Measurements from ENCODE around the gene LYRM1.

The LYRM1 gene

GRCh38 chr16:20901068-20901435 lies 481 bp downstream of the LYRM1 start:
- Histone ChIP-seq H3K4me3 (ENCODE audit: insufficient read depth, low read length, poor library complexity, severe bottlenecking) (peak overlapping the region; percentile 65), H2AFZ (ENCODE audit: low read depth, low read length, severe bottlenecking) (peak overlapping the region; percentile 71), H3K27ac (ENCODE audit: low read depth, low read length) (peak overlapping the region; percentile 71), H3K79me2 (ENCODE audit: insufficient read depth, low read length) (peaks cover 25% of the 10 kb centered on the region), H3K4me2 (ENCODE audit: low read depth, low read length, poor library complexity, severe bottlenecking) (peak overlapping the region; percentile 62), H3K9ac (ENCODE audit: low read length) (peak overlapping the region; percentile 74), H3K36me3 (ENCODE audit: low read length) (no peaks in the 10 kb centered on the region), H3K27me3 (ENCODE audit: low read length) (no peaks in the 10 kb centered on the region), H3K9me3 (ENCODE audit: insufficient read depth, low read length) (no peaks in the 10 kb centered on the region), H3K9me2 (replicated peaks; ENCODE audit: insufficient read depth, low read length) (no peaks in the 10 kb centered on the region), H4K20me1 (ENCODE audit: low read depth, low read length) (no peaks in the 10 kb centered on the region), H3F3A (ENCODE audit: insufficient read depth) (peaks cover 17% of the 10 kb centered on the region)
- TF ChIP-seq, protein P1, sequence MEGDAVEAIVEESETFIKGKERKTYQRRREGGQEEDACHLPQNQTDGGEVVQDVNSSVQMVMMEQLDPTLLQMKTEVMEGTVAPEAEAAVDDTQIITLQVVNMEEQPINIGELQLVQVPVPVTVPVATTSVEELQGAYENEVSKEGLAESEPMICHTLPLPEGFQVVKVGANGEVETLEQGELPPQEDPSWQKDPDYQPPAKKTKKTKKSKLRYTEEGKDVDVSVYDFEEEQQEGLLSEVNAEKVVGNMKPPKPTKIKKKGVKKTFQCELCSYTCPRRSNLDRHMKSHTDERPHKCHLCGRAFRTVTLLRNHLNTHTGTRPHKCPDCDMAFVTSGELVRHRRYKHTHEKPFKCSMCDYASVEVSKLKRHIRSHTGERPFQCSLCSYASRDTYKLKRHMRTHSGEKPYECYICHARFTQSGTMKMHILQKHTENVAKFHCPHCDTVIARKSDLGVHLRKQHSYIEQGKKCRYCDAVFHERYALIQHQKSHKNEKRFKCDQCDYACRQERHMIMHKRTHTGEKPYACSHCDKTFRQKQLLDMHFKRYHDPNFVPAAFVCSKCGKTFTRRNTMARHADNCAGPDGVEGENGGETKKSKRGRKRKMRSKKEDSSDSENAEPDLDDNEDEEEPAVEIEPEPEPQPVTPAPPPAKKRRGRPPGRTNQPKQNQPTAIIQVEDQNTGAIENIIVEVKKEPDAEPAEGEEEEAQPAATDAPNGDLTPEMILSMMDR (IDR thresholded peaks at IDR 0.05; ENCODE audit: insufficient read depth, low read length, poor library complexity, severe bottlenecking) = no peak
- no peak for TF ChIP-seq EZH2phosphoT487 (conservative IDR thresholded peaks at IDR 0.05; ENCODE audit: low read length)

- H4K20me1 ChIP-seq (ENCODE audit: low read depth, low read length) = no peaks in the 10 kb centered on the region
- no peaks in the 10 kb centered on the region for H3K27me3 ChIP-seq (ENCODE audit: low read length)
- TF ChIP-seq EZH2phosphoT487 (conservative IDR thresholded peaks at IDR 0.05; ENCODE audit: low read length) = no peak
- H3K9me2 ChIP-seq (replicated peaks; ENCODE audit: insufficient read depth, low read length) = no peaks in the 10 kb centered on the region
- peak overlapping the region; percentile 62 for H3K4me2 ChIP-seq (ENCODE audit: low read depth, low read length, poor library complexity, severe bottlenecking)
- no peaks in the 10 kb centered on the region for H3K9me3 ChIP-seq (ENCODE audit: insufficient read depth, low read length)
- H3K27ac ChIP-seq (ENCODE audit: low read depth, low read length) = peak overlapping the region; percentile 71
- H3K9ac ChIP-seq (ENCODE audit: low read length) = peak overlapping the region; percentile 74
- peaks cover 25% of the 10 kb centered on the region for H3K79me2 ChIP-seq (ENCODE audit: insufficient read depth, low read length)
- peaks cover 17% of the 10 kb centered on the region for H3F3A ChIP-seq (ENCODE audit: insufficient read depth)
- peak overlapping the region; percentile 65 for H3K4me3 ChIP-seq (ENCODE audit: insufficient read depth, low read length, poor library complexity, severe bottlenecking)
- H2AFZ ChIP-seq (ENCODE audit: low read depth, low read length, severe bottlenecking) = peak overlapping the region; percentile 71
- H3K36me3 ChIP-seq (ENCODE audit: low read length) = no peaks in the 10 kb centered on the region
These were observed 1.0 kb downstream of the LYRM1 start for GRCh38 chr16:20901436-20902112.

- TF ChIP-seq, protein P1 (IDR thresholded peaks at IDR 0.05; ENCODE audit: insufficient read depth, low read length, poor library complexity, severe bottlenecking) = no peak
- no peak for TF ChIP-seq EZH2phosphoT487 (conservative IDR thresholded peaks at IDR 0.05; ENCODE audit: low read length)
- Histone ChIP-seq H3K27me3 (ENCODE audit: low read length) (no peaks in the 10 kb centered on the region), H3K36me3 (ENCODE audit: low read length) (no peaks in the 10 kb centered on the region), H3K4me2 (ENCODE audit: low read depth, low read length, poor library complexity, severe bottlenecking) (no peak overlapping the region), H3K9me2 (replicated peaks; ENCODE audit: insufficient read depth, low read length) (no peaks in the 10 kb centered on the region), H3K79me2 (ENCODE audit: insufficient read depth, low read length) (peaks cover 25% of the 10 kb centered on the region), H4K20me1 (ENCODE audit: low read depth, low read length) (no peaks in the 10 kb centered on the region), H3K9ac (ENCODE audit: low read length) (no peak overlapping the region), H3K9me3 (ENCODE audit: insufficient read depth, low read length) (no peaks in the 10 kb centered on the region), H3F3A (ENCODE audit: insufficient read depth) (peaks cover 17% of the 10 kb centered on the region), H3K4me3 (ENCODE audit: insufficient read depth, low read length, poor library complexity, severe bottlenecking) (no peak overlapping the region), H3K27ac (ENCODE audit: low read depth, low read length) (no peak overlapping the region), H2AFZ (ENCODE audit: low read depth, low read length, severe bottlenecking) (no peak overlapping the region)
These were observed 1.9 kb downstream of the LYRM1 start for GRCh38 chr16:20902426-20902825.
